ENCODE results near the gene STX8.

Gene STX8

DNA sequence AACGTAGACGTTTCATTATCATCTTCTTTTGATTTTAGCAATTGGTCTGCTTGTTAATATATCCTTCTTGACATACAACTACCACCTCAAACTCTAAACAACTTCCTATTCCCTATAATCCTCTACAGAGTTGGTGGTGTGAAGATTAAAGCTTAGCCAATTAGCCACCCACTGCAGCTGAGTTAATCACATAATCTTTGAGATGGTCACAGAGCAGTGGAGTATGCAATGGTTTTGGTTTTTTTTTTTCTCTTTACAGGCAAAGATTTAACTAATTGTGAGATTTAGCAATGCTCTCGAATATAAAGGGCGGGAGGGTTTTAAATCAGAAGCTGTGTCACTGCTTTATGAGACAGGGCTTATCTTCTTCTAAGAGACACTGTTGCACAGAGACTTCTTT, 37.0 kb downstream of the STX8 start:
- TF ChIP-seq TOX (CRISPR knock-in tag; IDR thresholded peaks at IDR 0.05; ENCODE audit: borderline replicate concordance) (no peak), CSDC2 (CRISPR knock-in tag; IDR thresholded peaks at IDR 0.05) (no peak)
- no peak for ATAC-seq

GRCh38 chr17:9537177-9537776, 38.3 kb downstream of the STX8 start:
- ATAC-seq, result no peak
- TF ChIP-seq ZNF565 (CRISPR knock-in tag; conservative IDR thresholded peaks at IDR 0.05; ENCODE audit: low read depth) (no peak), ARNTL (CRISPR knock-in tag; IDR thresholded peaks at IDR 0.05; ENCODE audit: borderline replicate concordance, low read depth) (no peak), ZC3H10 (CRISPR knock-in tag; IDR thresholded peaks at IDR 0.05) (no peak), CSDC2 (CRISPR knock-in tag; IDR thresholded peaks at IDR 0.05) (no peak), RARB (CRISPR knock-in tag; IDR thresholded peaks at IDR 0.05) (no peak), POU6F1 (CRISPR knock-in tag; IDR thresholded peaks at IDR 0.05; ENCODE audit: borderline replicate concordance, low read depth) (no peak), ESRRG (CRISPR knock-in tag; IDR thresholded peaks at IDR 0.05) (no peak), ZNF8 (CRISPR knock-in tag; IDR thresholded peaks at IDR 0.05) (no peak), OSR1 (CRISPR knock-in tag; IDR thresholded peaks at IDR 0.05) (no peak), TOX (CRISPR knock-in tag; IDR thresholded peaks at IDR 0.05; ENCODE audit: borderline replicate concordance) (no peak), GLIS3 (CRISPR knock-in tag; IDR thresholded peaks at IDR 0.05) (no peak), CSRNP3 (CRISPR knock-in tag; IDR thresholded peaks at IDR 0.05) (no peak), PPARA (CRISPR knock-in tag; IDR thresholded peaks at IDR 0.05; ENCODE audit: borderline replicate concordance) (no peak), ZFP30 (CRISPR knock-in tag; IDR thresholded peaks at IDR 0.05) (no peak)

- no peak for ATAC-seq
Measured at GRCh38 chr17:9536061-9536460, 39.6 kb downstream of the STX8 start.

More at GRCh38 chr17:9536061-9536460, 39.6 kb downstream of the STX8 start:
- no peak for TF ChIP-seq GLIS3 (CRISPR knock-in tag; IDR thresholded peaks at IDR 0.05)
- TF ChIP-seq ZFP3 (CRISPR knock-in tag; IDR thresholded peaks at IDR 0.05), result no peak
- no peak for TF ChIP-seq ZNF8 (CRISPR knock-in tag; IDR thresholded peaks at IDR 0.05)
- TF ChIP-seq, protein P1, sequence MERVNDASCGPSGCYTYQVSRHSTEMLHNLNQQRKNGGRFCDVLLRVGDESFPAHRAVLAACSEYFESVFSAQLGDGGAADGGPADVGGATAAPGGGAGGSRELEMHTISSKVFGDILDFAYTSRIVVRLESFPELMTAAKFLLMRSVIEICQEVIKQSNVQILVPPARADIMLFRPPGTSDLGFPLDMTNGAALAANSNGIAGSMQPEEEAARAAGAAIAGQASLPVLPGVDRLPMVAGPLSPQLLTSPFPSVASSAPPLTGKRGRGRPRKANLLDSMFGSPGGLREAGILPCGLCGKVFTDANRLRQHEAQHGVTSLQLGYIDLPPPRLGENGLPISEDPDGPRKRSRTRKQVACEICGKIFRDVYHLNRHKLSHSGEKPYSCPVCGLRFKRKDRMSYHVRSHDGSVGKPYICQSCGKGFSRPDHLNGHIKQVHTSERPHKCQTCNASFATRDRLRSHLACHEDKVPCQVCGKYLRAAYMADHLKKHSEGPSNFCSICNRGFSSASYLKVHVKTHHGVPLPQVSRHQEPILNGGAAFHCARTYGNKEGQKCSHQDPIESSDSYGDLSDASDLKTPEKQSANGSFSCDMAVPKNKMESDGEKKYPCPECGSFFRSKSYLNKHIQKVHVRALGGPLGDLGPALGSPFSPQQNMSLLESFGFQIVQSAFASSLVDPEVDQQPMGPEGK (CRISPR knock-in tag; IDR thresholded peaks at IDR 0.05; ENCODE audit: borderline replicate concordance), result no peak
- no peak for TF ChIP-seq BACH2 (CRISPR knock-in tag; IDR thresholded peaks at IDR 0.05; ENCODE audit: borderline replicate concordance)
- no peak for TF ChIP-seq CSRNP3 (CRISPR knock-in tag; IDR thresholded peaks at IDR 0.05)
- no peak for TF ChIP-seq ARNTL (CRISPR knock-in tag; IDR thresholded peaks at IDR 0.05; ENCODE audit: borderline replicate concordance, low read depth)
- no peak for TF ChIP-seq ZFP30 (CRISPR knock-in tag; IDR thresholded peaks at IDR 0.05)
- TF ChIP-seq POU6F1 (CRISPR knock-in tag; IDR thresholded peaks at IDR 0.05; ENCODE audit: borderline replicate concordance, low read depth), result no peak
- no peak for TF ChIP-seq TCF4 (CRISPR knock-in tag; IDR thresholded peaks at IDR 0.05; ENCODE audit: borderline replicate concordance)
- TF ChIP-seq TOX (CRISPR knock-in tag; IDR thresholded peaks at IDR 0.05; ENCODE audit: borderline replicate concordance), result no peak
- no peak for TF ChIP-seq PPARA (CRISPR knock-in tag; IDR thresholded peaks at IDR 0.05; ENCODE audit: borderline replicate concordance)
- TF ChIP-seq ISL1 (CRISPR knock-in tag; IDR thresholded peaks at IDR 0.05), result no peak
- no peak for TF ChIP-seq RARB (CRISPR knock-in tag; IDR thresholded peaks at IDR 0.05)
- TF ChIP-seq ZNF565 (CRISPR knock-in tag; conservative IDR thresholded peaks at IDR 0.05; ENCODE audit: low read depth), result no peak
- TF ChIP-seq, protein P2, sequence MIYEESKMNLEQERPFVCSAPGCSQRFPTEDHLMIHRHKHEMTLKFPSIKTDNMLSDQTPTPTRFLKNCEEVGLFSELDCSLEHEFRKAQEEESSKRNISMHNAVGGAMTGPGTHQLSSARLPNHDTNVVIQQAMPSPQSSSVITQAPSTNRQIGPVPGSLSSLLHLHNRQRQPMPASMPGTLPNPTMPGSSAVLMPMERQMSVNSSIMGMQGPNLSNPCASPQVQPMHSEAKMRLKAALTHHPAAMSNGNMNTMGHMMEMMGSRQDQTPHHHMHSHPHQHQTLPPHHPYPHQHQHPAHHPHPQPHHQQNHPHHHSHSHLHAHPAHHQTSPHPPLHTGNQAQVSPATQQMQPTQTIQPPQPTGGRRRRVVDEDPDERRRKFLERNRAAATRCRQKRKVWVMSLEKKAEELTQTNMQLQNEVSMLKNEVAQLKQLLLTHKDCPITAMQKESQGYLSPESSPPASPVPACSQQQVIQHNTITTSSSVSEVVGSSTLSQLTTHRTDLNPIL (CRISPR knock-in tag; IDR thresholded peaks at IDR 0.05; ENCODE audit: low read depth), result no peak
- TF ChIP-seq ZNF70 (CRISPR knock-in tag; IDR thresholded peaks at IDR 0.05), result no peak
- no peak for TF ChIP-seq SNAI2 (CRISPR knock-in tag; IDR thresholded peaks at IDR 0.05)
